Activated CD8-positive, alpha-beta memory T cell treated with anti-CD3 and anti-CD28 coated beads for 36 hours (primary cell): Measurements from ENCODE around the gene CCR5. TPM values are rescaled to one million over a fixed set of nuclear protein-coding genes. Genes with fewer than 3 reads are reported as not detected.

Source experiments
- CTCF ChIA-PET: fragments of 350-600 bp; sonication (Branson Sonifier 250); formaldehyde crosslinking; loops from one replicate; lab custom pipeline; 2021; ENCODE audit warnings: antibody characterized with exemption; lab: Charles Lee
- POLR2A ChIA-PET: fragments of 350-600 bp; sonication (Branson Sonifier 250); formaldehyde crosslinking; loops from one replicate; lab custom pipeline; 2021; ENCODE audit warnings: antibody characterized with exemption; lab: Charles Lee
- total RNA-seq, 2 experiments: library from RNA; stranded (reverse); gene quantifications; one replicate each; pipeline ENCODE4 v1.2.3, GENCODE V29; 2021

Gene CCR5
- total RNA-seq, 2 experiments from 2014 or later, result 2.6 to 3.1 TPM

DNA sequence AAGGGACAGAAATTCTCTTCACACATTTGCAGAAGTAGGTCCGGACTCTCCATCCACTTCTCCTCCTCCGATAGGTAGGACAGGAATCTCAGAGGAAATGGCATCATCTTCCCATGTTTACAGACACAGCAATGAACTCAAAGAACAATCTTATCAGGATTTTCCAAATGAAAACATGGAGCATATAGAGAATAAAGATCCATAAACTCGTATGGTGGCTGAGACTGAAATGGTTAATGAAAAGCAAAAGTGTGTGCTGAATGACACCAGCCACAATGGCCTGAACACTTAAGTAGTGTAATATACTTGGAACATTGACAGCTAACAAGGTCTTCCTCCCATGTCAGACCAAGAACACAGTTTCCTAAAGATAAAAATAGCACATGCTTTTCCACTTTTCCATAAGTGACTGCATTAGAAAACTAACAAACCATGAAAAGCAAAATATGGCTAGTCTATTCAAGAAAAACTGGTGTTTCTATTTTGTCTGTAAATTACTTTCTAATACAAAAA is 42.1 kb downstream of the CCR5 start:
- CTCF ChIA-PET, result no interaction called here
- POLR2A ChIA-PET, result no interaction called here

GRCh38 chr3:46413951-46414350 is 43.2 kb downstream of the CCR5 start:
- ChIA-PET POLR2A (no interaction called here), CTCF (no interaction called here)

DNA sequence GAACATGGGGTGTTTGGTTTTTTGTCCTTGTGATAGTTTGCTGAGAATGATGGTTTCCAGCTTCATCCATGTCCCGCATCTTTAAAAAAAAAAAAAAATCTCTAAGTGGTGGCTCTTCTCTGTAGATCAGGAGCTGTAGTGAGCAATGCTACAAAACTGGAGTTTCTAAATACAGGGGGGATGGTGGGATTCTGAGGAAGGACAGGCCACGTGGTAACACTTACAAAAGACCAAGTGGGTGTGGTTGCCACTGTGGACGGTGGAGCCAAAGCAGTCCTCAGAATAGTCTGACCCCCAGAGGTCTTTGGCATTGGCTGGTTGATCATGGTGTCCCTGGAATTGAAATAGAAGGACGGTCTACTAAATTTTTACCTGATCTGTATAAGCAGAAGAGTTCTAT is 44.0 kb downstream of the CCR5 start:
- ChIA-PET CTCF (no interaction called here), POLR2A (interaction anchor here (0.6 kb wide), 1 partner anchor 174 kb away, joined by 3 read pairs; no protein-coding TSS in a partner anchor)

DNA sequence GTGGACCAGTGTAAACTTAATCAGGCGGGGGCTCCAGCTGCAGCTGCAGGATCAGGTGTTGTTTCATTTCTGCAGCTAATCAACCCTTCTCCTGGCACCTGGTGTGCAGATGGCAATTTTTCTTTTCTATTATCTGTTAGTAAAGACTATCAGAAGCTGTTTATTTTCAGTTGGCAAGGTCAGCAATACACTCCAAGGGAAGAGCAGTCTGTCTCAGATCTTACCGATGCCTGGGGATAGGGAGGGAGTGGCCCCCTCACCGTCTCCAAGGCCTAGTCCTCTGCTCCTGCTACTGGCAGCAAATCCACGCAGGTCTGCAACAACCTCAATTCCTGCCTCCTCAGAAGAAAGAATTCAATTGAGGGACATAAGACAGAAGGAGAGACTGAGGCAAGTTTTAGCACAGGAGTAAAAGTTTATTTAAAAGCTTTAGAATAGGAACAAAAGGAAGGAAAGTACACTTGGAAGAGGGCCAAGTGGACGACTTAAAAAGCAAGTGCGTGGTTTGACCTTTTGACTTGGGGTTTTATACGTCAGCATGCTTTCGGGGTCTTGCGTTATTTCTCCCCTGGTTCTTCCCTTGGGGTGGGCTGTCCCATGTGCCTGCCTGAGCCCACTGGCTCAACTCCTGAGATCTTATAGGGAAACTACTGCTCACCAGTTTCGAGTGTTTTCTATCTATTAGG is 45.5 kb downstream of the CCR5 start:
- POLR2A ChIA-PET, result no interaction called here

DNA sequence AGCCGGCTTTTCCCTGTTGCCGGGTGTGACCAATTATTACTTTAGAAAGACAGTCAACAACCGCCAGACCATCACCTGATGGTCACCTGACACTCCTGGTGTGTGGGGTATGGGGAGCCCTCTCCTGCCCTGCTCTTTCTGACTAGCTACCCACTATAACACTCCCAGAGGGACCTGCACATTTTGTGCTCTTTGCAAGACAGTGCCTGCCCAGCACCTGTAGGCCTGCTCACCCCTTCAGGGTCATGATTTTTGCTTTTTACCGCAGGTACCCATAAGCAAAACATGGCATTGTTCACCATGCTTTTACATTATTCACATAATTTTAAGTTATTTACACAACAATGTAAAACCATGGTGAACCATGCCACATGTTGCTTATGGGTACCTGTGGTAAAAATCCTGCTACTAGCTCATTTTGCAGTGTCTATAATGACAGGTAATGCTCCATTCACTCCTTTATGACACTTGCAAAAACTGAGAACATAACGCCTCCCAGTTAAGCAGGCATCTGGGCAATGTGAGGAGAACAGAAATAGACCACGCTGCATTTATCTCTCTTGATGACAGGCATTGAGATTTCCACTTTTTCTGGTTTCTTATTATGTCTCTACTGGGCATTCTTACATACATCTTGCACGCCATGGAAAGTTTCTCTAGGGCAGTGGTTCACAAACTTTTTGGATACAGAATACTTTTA is 46.2 kb downstream of the CCR5 start:
- ChIA-PET CTCF (interaction anchor here (1.5 kb wide), 1 partner anchor 327 kb away, joined by 4 read pairs; no protein-coding TSS in a partner anchor), POLR2A (no interaction called here)

More for the DNA sequence above, 45.5 kb downstream of the CCR5 start:
- CTCF ChIA-PET, result interaction anchor here (1.5 kb wide), 1 partner anchor 326 kb away, joined by 4 read pairs; no protein-coding TSS in a partner anchor

DNA sequence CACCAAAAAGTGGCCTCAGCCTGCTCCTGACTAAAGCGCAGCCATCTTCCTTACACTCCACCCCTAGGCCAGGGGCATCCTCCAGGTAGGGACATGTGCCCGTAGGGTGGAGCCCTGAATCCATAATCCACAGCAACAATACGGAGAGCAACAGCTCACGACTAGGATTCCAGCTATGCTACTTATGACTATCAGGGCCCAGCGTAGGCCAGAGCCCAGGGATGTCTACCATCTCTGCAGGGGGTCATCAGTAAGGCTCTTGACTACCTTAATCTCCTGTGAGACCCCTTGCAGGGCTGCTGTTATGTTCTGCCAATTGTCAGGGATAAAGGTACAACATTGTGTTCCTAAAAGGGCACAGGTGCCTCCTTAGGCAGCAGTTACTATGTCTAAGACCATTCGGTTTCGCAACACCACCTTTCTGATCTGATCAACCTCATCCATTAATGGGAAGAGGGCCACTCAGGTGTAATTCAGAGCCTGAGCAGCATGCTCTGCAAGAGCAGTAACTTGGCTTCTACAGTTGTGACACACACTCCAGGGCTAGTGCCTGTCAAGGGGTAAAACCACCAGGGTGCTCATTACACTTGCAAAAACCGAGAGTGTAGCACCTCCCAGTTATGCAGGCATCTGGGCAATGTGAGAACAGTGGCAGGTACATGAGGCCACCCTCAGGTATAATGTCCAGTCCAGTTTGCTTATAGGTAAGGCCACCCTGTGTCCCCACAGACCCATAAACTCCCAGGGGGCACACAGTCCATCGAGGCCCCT is 47.3 kb downstream of the CCR5 start:
- CTCF ChIA-PET, result interaction anchor here (1.5 kb wide), 1 partner anchor 328 kb away, joined by 4 read pairs; no protein-coding TSS in a partner anchor

GRCh38 chr3:46419816-46420215 is 49.1 kb downstream of the CCR5 start:
- ChIA-PET POLR2A (no interaction called here), CTCF (no interaction called here)

More for the DNA sequence above, 47.3 kb downstream of the CCR5 start:
- POLR2A ChIA-PET, result no interaction called here

- CTCF ChIA-PET, result no interaction called here
Measured at GRCh38 chr3:46420931-46421330, 50.2 kb downstream of the CCR5 start.

DNA sequence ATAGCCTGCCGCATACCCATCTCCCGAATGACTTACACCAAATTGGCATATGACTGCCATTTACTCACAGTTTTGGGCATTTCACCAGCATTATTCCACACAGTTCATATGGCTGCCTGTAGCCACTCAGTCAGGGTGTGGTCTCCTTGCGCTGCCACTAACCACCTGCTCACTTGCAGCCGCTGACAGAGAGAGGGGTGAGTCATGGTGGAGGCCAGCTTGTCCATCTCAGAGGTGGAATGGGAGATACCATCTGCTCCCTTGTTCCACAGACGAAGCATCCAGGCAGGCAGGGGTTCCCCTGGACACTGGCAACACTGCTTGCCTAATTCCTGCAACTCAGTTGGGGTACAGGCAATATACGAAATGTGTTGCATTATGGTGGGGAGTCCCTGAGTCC is 51.9 kb downstream of the CCR5 start:
- ChIA-PET POLR2A (no interaction called here), CTCF (no interaction called here)

More at GRCh38 chr3:46420931-46421330, 50.2 kb downstream of the CCR5 start:
- POLR2A ChIA-PET, result no interaction called here

- ChIA-PET POLR2A (no interaction called here), CTCF (no interaction called here)
Measured at GRCh38 chr3:46423588-46423987, 52.8 kb downstream of the CCR5 start.

Other genes with a start within 250 kb of the CCR5 start
- gene CCR1, start 162.6 kb upstream of the CCR5 start, total RNA-seq, result under 1 TPM; 0.36 to 0.48 TPM
- not detected for gene CCR3, start 128.5 kb upstream of the CCR5 start, total RNA-seq
- under 1 TPM; 0.34 to 0.42 TPM for gene CCR2, start 16.8 kb upstream of the CCR5 start, total RNA-seq
- 1 to 10 TPM; 3.0 to 3.6 TPM for gene CCRL2, start 36.3 kb downstream of the CCR5 start, total RNA-seq
- gene LTF, start 94.0 kb downstream of the CCR5 start, total RNA-seq, result not detected
- gene RTP3, start 127.0 kb downstream of the CCR5 start, total RNA-seq, result not detected
- gene LRRC2, start 195.4 kb downstream of the CCR5 start, total RNA-seq, result not detected
- gene FAM240A, start 241.6 kb downstream of the CCR5 start, total RNA-seq, result not detected